H1 (cell line): Measurements from ENCODE around the gene ZNF33A. TPM values are rescaled to one million over a fixed set of nuclear protein-coding genes. Genes with fewer than 3 reads are reported as not detected.
"Not testable (repeated sequence)": the region's sequence is repeated elsewhere in the genome, so short reads cannot be mapped to it uniquely, and the experiment has no call there.

Experiments used
- CTCF ChIA-PET: fragments of 300-600 bp; sonication (Branson Sonifier 250); formaldehyde crosslinking; loops from one replicate; lab custom pipeline; 2021; ENCODE audit not compliant: partially characterized antibody; lab: Charles Lee
- POLR2A ChIA-PET: fragments of 300-600 bp; sonication (Branson Sonifier 250); formaldehyde crosslinking; loops from one replicate; lab custom pipeline; 2021; ENCODE audit warnings: inconsistent platforms; ENCODE audit not compliant: partially characterized antibody; lab: Charles Lee
- DNase-seq, 2 experiments: peaks; one replicate each; pipeline versions ENCODE4 v3.0.0 to v3.0.0-alpha.2; 2010 to 2022; ENCODE audit warnings: low spot score in 2 of 2, low read depth in 1 of 2, mixed read lengths in 1 of 2
- FAIRE-seq: peaks from 2 replicates; lab custom pipeline; 2011; peaks lifted over from hg19 to GRCh38; lab: Jason Lieb, UNC
- H2AFZ ChIP-seq: 2 replicates; pipeline ENCODE4 v1.8.1; 2012; ENCODE audit warnings: low read length, inconsistent platforms
- H2AK5ac ChIP-seq: 2 replicates; pipeline ENCODE4 v1.6.1; 2013; ENCODE audit warnings: low read depth, low read length
- H2BK120ac ChIP-seq: replicated peaks from 2 replicates; pipeline ENCODE3; 2013; ENCODE audit warnings: low read depth, low read length, inconsistent platforms
- H2BK12ac ChIP-seq: 2 replicates; pipeline ENCODE4 v1.6.1; 2013; ENCODE audit warnings: low read depth, low read length
- H2BK15ac ChIP-seq: 2 replicates; pipeline ENCODE4 v1.6.1; 2013; ENCODE audit warnings: low read length
- H2BK20ac ChIP-seq: 2 replicates; pipeline ENCODE4 v1.6.1; 2013; ENCODE audit warnings: low read length
- H2BK5ac ChIP-seq: 2 replicates; pipeline ENCODE4 v1.6.1; 2013; ENCODE audit warnings: low read depth, low read length
- H3K14ac ChIP-seq: 2 replicates; pipeline ENCODE4 v1.6.1; 2013; ENCODE audit warnings: inconsistent platforms; ENCODE audit not compliant: insufficient read length
- H3K18ac ChIP-seq: 2 replicates; pipeline ENCODE4 v1.6.1; 2013; ENCODE audit warnings: low read length; ENCODE audit errors: extremely low read depth
- H3K23ac ChIP-seq: 2 replicates; pipeline ENCODE4 v1.6.1; 2013; ENCODE audit warnings: inconsistent platforms; ENCODE audit not compliant: insufficient read length
- H3K23me2 ChIP-seq: 2 replicates; pipeline ENCODE4 v1.6.1; 2013; ENCODE audit warnings: low read depth, low read length
- H3K27ac ChIP-seq: 2 replicates; pipeline ENCODE4 v1.6.1; 2011; ENCODE audit warnings: low read depth, low read length, inconsistent platforms
- H3K27me3 ChIP-seq, 4 experiments: replicated peaks in 1 of 4; 1 replicate in 1 of 4; 2 replicates in 3 of 4; pipeline versions ENCODE4 v1.6.1 to v1.8.1; 2011 to 2013; ENCODE audit warnings: low read length in 3 of 4, mild to moderate bottlenecking in 3 of 4, inconsistent platforms in 2 of 4, mixed read lengths in 2 of 4, moderate library complexity in 1 of 4; ENCODE audit not compliant: control insufficient read depth in 3 of 4, insufficient read depth in 3 of 4; ENCODE audit errors: extremely low read depth in 1 of 4
- H3K36me3 ChIP-seq, 4 experiments: 2 replicates each; pipeline versions ENCODE4 v1.6.1 to v1.8.1; 2011 to 2013; ENCODE audit warnings: mild to moderate bottlenecking in 4 of 4, low read length in 3 of 4, moderate library complexity in 2 of 4, control low read depth in 1 of 4, inconsistent platforms in 1 of 4; ENCODE audit not compliant: insufficient read depth in 4 of 4, control insufficient read depth in 2 of 4
- H3K4ac ChIP-seq: replicated peaks from 2 replicates; pipeline ENCODE3; 2013; ENCODE audit warnings: low read length, low read depth, mixed read lengths, inconsistent platforms; ENCODE audit not compliant: insufficient read length
- H3K4me1 ChIP-seq, 4 experiments: replicated peaks in 1 of 4; 1 replicate in 1 of 4; 2 replicates in 3 of 4; pipeline versions ENCODE4 v1.6.1 to v1.8.1; 2011 to 2013; ENCODE audit warnings: low read length in 3 of 4, inconsistent platforms in 2 of 4, mixed read lengths in 1 of 4; ENCODE audit not compliant: insufficient read depth in 4 of 4, control insufficient read depth in 3 of 4
- H3K4me2 ChIP-seq, 2 experiments: 2 replicates each; pipeline versions ENCODE4 v1.6.1 to v1.8.1; 2011 to 2013; ENCODE audit warnings: low read depth in 2 of 2, low read length in 2 of 2, control low read depth in 1 of 2, inconsistent platforms in 1 of 2, mild to moderate bottlenecking in 1 of 2; ENCODE audit not compliant: insufficient read depth in 1 of 2
- H3K4me3 ChIP-seq, 4 experiments: fragments of 200-600, 300-600 bp in 1 of 4; sonication (generic), shearing (Covaris generic), sonication (Bioruptor Twin) in 1 of 4; 2 replicates each; pipeline versions ENCODE4 v1.5.1 to v1.8.1; 2011 to 2016; ENCODE audit warnings: low read length in 4 of 4, low read depth in 3 of 4, control low read depth in 2 of 4, inconsistent platforms in 2 of 4, mild to moderate bottlenecking in 2 of 4, mixed read lengths in 1 of 4, moderate library complexity in 1 of 4; ENCODE audit not compliant: insufficient read depth in 2 of 4; ENCODE audit errors: extremely low read depth in 1 of 4
- H3K56ac ChIP-seq: replicated peaks from 2 replicates; pipeline ENCODE3; 2013; ENCODE audit warnings: low read depth, mild to moderate bottlenecking, mixed read lengths, low read length, inconsistent platforms; ENCODE audit not compliant: insufficient read length
- H3K79me1 ChIP-seq: 2 replicates; pipeline ENCODE4 v1.6.1; 2013; ENCODE audit warnings: low read depth, low read length, control low read depth
- H3K79me2 ChIP-seq, 2 experiments: 2 replicates each; pipeline versions ENCODE4 v1.6.1 to v1.8.1; 2012 to 2013; ENCODE audit warnings: low read length in 2 of 2, mild to moderate bottlenecking in 2 of 2, inconsistent platforms in 1 of 2; ENCODE audit not compliant: insufficient read depth in 2 of 2, control insufficient read depth in 1 of 2
- H3K9ac ChIP-seq, 4 experiments: replicated peaks in 1 of 4; 1 replicate in 1 of 4; 2 replicates in 3 of 4; pipeline versions ENCODE4 v1.6.1 to v1.8.1; 2011 to 2013; ENCODE audit warnings: low read depth in 3 of 4, low read length in 3 of 4, control low read depth in 2 of 4, mild to moderate bottlenecking in 2 of 4, moderate library complexity in 2 of 4, inconsistent platforms in 1 of 4; ENCODE audit errors: extremely low read depth in 1 of 4
- H3K9me3 ChIP-seq, 2 experiments: 2 replicates each; pipeline versions ENCODE4 v1.6.1 to v1.8.1; 2012 to 2013; ENCODE audit warnings: mild to moderate bottlenecking in 2 of 2, moderate library complexity in 2 of 2, control low read depth in 1 of 2, inconsistent platforms in 1 of 2, low read depth in 1 of 2, low read length in 1 of 2, mixed read lengths in 1 of 2; ENCODE audit not compliant: insufficient read depth in 2 of 2
- H4K20me1 ChIP-seq, 2 experiments: replicated peaks in 1 of 2; 2 replicates each; pipeline versions ENCODE3 to v1.8.1; 2011 to 2013; ENCODE audit warnings: inconsistent platforms in 2 of 2, low read length in 2 of 2, mild to moderate bottlenecking in 1 of 2; ENCODE audit not compliant: insufficient read depth in 2 of 2, control insufficient read depth in 1 of 2
- H4K5ac ChIP-seq: 2 replicates; pipeline ENCODE4 v1.6.1; 2013; ENCODE audit warnings: low read length, low read depth, mixed read lengths, inconsistent platforms; ENCODE audit not compliant: insufficient read length
- H4K8ac ChIP-seq: 2 replicates; pipeline ENCODE4 v1.8.0; 2013; ENCODE audit warnings: mild to moderate bottlenecking, moderate library complexity, low read length, inconsistent platforms; ENCODE audit not compliant: insufficient read depth; ENCODE audit errors: extremely low read depth
- H4K91ac ChIP-seq: replicated peaks from 2 replicates; pipeline ENCODE3; 2013; ENCODE audit warnings: low read length, mixed read lengths, inconsistent platforms; ENCODE audit not compliant: insufficient read length
- WGBS, 2 experiments: shearing (Covaris generic) in 1 of 2; methylation state at CpG; one replicate each; pipeline versions ENCODE4 v1.1.6 to v1.1.7; 2013 to 2015; ENCODE audit warnings: low lambda C conversion rate in 2 of 2, mixed read lengths in 2 of 2, inconsistent platforms in 1 of 2, low coverage in 1 of 2, missing lambda C conversion rate in 1 of 2; ENCODE audit not compliant: insufficient replicate concordance in 2 of 2, insufficient coverage in 1 of 2, insufficient read length in 1 of 2; ENCODE audit errors: extremely low coverage in 1 of 2, missing lambda C conversion rate in 1 of 2; 5-methylcytosine and 5-hydroxymethylcytosine counted together
- polyA plus RNA-seq, 7 experiments: library from polyadenylated mRNA; depleted of rRNA in 3 of 7; stranded (reverse) in 5 of 7; unstranded in 2 of 7; fragments of >200 nt in 5 of 7; fragments of 200-250 nt in 2 of 7; gene quantifications; 1 replicate in 5 of 7; 2 replicates in 1 of 7; 4 replicates in 1 of 7; pipeline versions ENCODE4 v1.2.1 to v1.2.3, GENCODE V29; 2011 to 2013; ENCODE audit warnings: missing spikeins in 2 of 7, mixed read lengths in 2 of 7
- total RNA-seq: library from RNA; stranded (reverse); fragmentation: NEBNext Ultra II Directional; extraction: Animal tissue kit (Norgen Biotek cat#: 25700); gene quantifications from 2 replicates; pipeline ENCODE4 v1.2.1, GENCODE V29; 2021

The ZNF33A gene
- total and polyA plus RNA-seq, 2 of the 8 experiments (the other 6 are each of a cell fraction or from before 2014, with no cell fraction given), result 6.0 to 48.3 TPM

DNA sequence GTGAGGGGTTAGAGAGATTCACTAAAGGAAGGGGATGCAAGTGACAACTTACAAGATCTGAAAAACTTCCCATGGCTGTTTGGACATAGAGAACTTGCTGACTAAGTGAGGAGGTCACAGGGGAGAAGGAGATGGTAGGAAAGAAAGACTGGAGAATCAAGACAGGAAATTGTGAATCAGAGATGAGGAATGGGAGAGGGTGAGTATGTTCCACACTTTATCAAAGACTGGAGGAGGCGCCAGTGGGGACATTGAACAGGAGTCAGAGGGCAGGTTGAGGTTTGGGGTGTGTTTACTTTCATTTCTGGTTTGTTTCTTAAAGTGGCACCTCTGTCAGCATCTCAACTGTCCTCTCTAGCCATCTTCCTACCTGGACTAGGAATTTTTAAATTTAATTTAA lies 59.2 kb downstream of the ZNF33A start:
- H3K14ac ChIP-seq, H3K27ac ChIP-seq, H3K79me2 ChIP-seq, H3K9ac ChIP-seq, FAIRE-seq, POLR2A ChIA-PET, H3K36me3 ChIP-seq, H3K4me3 ChIP-seq, H3K23ac ChIP-seq, H2BK120ac ChIP-seq, H2AK5ac ChIP-seq, H3K4me1 ChIP-seq, H2BK5ac ChIP-seq, H4K5ac ChIP-seq, H4K91ac ChIP-seq, H4K20me1 ChIP-seq, CTCF ChIA-PET, H2BK20ac ChIP-seq, H2BK12ac ChIP-seq, H3K18ac ChIP-seq, H2BK15ac ChIP-seq, H3K4ac ChIP-seq, H3K23me2 ChIP-seq, H3K79me1 ChIP-seq, H3K56ac ChIP-seq, H3K27me3 ChIP-seq, DNase-seq, H2AFZ ChIP-seq, H3K4me2 ChIP-seq, H4K8ac ChIP-seq: not testable (repeated sequence)
- 100% methylated on average over 1 of the region's 1 CpG; no CpG with 5 or more reads in 1 of the 2 experiments for WGBS, 2 experiments
- peaks cover 42 to 66% of the 10 kb centered on the region in 2 experiments for H3K9me3 ChIP-seq
